Measurements from ENCODE around the gene THAP3. TPM values are rescaled to one million over a fixed set of nuclear protein-coding genes. Genes with fewer than 3 reads are reported as not detected.

The THAP3 gene
- total and polyA plus RNA-seq, 9 of the 15 experiments (the other 6 are each of a cell fraction or from before 2014, with no cell fraction given) = 1.9 to 31.2 (median 18.2) TPM

GRCh38 chr1:6646499-6647148 is 22.0 kb downstream of the THAP3 start:
- POLR2A ChIA-PET = interaction anchor here (0.6 to 2.2 kb wide), 6 partner anchors 12 to 46 kb away, joined by 3 to 6 read pairs (median 3); no protein-coding TSS in a partner anchor
- Histone ChIP-seq H3K27me3 (ENCODE audit: control insufficient read depth in 2 of 2, insufficient read depth in 2 of 2, low read length in 2 of 2) (no peaks in the 10 kb centered on the region), H3K4me1 (replicated peaks in 1 of 2; ENCODE audit: control insufficient read depth in 2 of 2, insufficient read depth in 2 of 2, low read length in 2 of 2) (no peaks in the 10 kb centered on the region; a peak in 1 of 5 replicates), H3K79me2 (ENCODE audit: control insufficient read depth, insufficient read depth, low read length) (no peaks in the 10 kb centered on the region), H3K27ac (ENCODE audit: extremely low read depth, low read depth, low read length) (no peak overlapping the region), H3K9ac (ENCODE audit: insufficient read depth in 1 of 2, low read depth in 2 of 2, low read length in 2 of 2) (no peak overlapping the region), H3K9me1 (ENCODE audit: control insufficient read depth, insufficient read depth, low read length) (peaks cover 2% of the 10 kb centered on the region), H3K9me3 (replicated peaks; ENCODE audit: control insufficient read depth, insufficient read depth, low read depth, low read length) (no peaks in the 10 kb centered on the region), H4K20me1 (replicated peaks; ENCODE audit: control insufficient read depth, insufficient read depth, low read length) (0 out of 2 replicates have a peak, but pooled peaks cover 4% of the 10 kb centered on the region), H3K4me2 (ENCODE audit: insufficient read depth, low read length) (no peak overlapping the region), H3K4me3 (no peak overlapping the region), H3K36me3 (ENCODE audit: control insufficient read depth, insufficient read depth, low read length) (peaks cover 79% of the 10 kb centered on the region), H2AFZ (ENCODE audit: low read depth, low read length) (no peak overlapping the region)
- FAIRE-seq = peak; percentile 85
- 78% methylated on average over 10 of the region's 10 CpGs for WGBS (ENCODE audit: insufficient coverage, low coverage, missing lambda C conversion rate)
- intact Hi-C loops (cut with micrococcal nuclease) (loop anchor here (1.0 kb wide), 1 partner anchor 160 kb away; no protein-coding TSS in a partner anchor), in situ Hi-C loops (cut with MboI) (no loop called here)
- CTCF ChIA-PET (ENCODE audit: low intra/inter-chr PET ratio) = interaction anchor here (0.6 to 2.4 kb wide), 5 partner anchors 157 to 395 kb away, joined by 3 to 31 read pairs (median 4); no protein-coding TSS in a partner anchor
- peak; percentile 83 for ATAC-seq
- DNase-seq (ENCODE audit: extremely low read depth in 1 of 4, low spot score in 3 of 4) = peak; percentile 51 to 59 (median 56)
- TSS peak; percentile 30 for BruUV-seq (replicated peaks)
- TF ChIP-seq CTCF (IDR thresholded peaks at IDR 0.05 in 2 of 3, conservative IDR thresholded peaks at IDR 0.05 in 1 of 3; ENCODE audit: insufficient read depth in 2 of 3, low read depth in 1 of 3, low read length in 3 of 3) = peak; percentile 61 to 86 (median 68)
- no peak for TF ChIP-seq CEBPZ (IDR thresholded peaks at IDR 0.05; ENCODE audit: borderline replicate concordance, low read depth, low read length)
- TF ChIP-seq ZKSCAN1 (IDR thresholded peaks at IDR 0.05; ENCODE audit: low read depth, low read length) = no peak
- no peak for TF ChIP-seq RBM14 (IDR thresholded peaks at IDR 0.05; ENCODE audit: borderline replicate concordance, insufficient read depth, low read depth, low read length)
- peak; percentile 18; the same call in 1 of the 2 replicates for TF ChIP-seq JUND (IDR thresholded peaks at IDR 0.05; ENCODE audit: borderline replicate concordance, low read depth, low read length)
- TF ChIP-seq JUND (tag; IDR thresholded peaks at IDR 0.05; ENCODE audit: borderline replicate concordance, low read depth, low read length) = no peak
- no peak for TF ChIP-seq ID3 (CRISPR knock-in tag; IDR thresholded peaks at IDR 0.05)
- TF ChIP-seq ID3 (tag; IDR thresholded peaks at IDR 0.05) = no peak
- TF ChIP-seq TARDBP (IDR thresholded peaks at IDR 0.05) = no peak
- no peak for TF ChIP-seq ATF3 (IDR thresholded peaks at IDR 0.05)
- TF ChIP-seq ATF3 (CRISPR knock-in tag; conservative IDR thresholded peaks at IDR 0.05) = no peak
- TF ChIP-seq STAG1 (CRISPR knock-in tag; IDR thresholded peaks at IDR 0.05; ENCODE audit: borderline replicate concordance) = peak; percentile 34; the same call in 1 of the 2 replicates
- TF ChIP-seq SMC3 (conservative IDR thresholded peaks at IDR 0.05; ENCODE audit: insufficient read depth, low read depth, low read length) = peak; percentile 35; the same call in 1 of the 2 replicates

All from K562 (cell line).